Stimulated activated CD4-positive, alpha-beta T cell treated with anti-CD3 and anti-CD28 coated beads, Interleukin-1b, Interleukin-23, amount 100 ng/mL, for 4 hours (primary cell): ENCODE data around the gene LUM.

Experiments used
- DNase-seq, 2 donors: peaks; one replicate each; pipeline ENCODE4 v3.0.0-alpha.2; 2020; ENCODE audit warnings: low read depth in 2 of 2

The LUM gene

GRCh38 chr12:91074851-91075250 lies 36.4 kb downstream of the LUM start:
- DNase-seq = no peak

GRCh38 chr12:91074154-91074709 lies 37.1 kb downstream of the LUM start:
- DNase-seq = no peak

- DNase-seq = no peak
Measured at GRCh38 chr12:91073426-91073825, 37.9 kb downstream of the LUM start.

- no peak for DNase-seq
Measured at GRCh38 chr12:91072931-91073330, 38.4 kb downstream of the LUM start.

- DNase-seq = no peak
Measured at GRCh38 chr12:91070936-91071335, 40.4 kb downstream of the LUM start.

GRCh38 chr12:91065396-91065795 lies 45.9 kb downstream of the LUM start:
- DNase-seq = no peak

GRCh38 chr12:91064640-91065039 lies 46.7 kb downstream of the LUM start:
- DNase-seq = no peak

- DNase-seq = no peak
Measured at GRCh38 chr12:91061091-91061490, 50.2 kb downstream of the LUM start.

GRCh38 chr12:91059211-91059610 lies 52.1 kb downstream of the LUM start:
- DNase-seq = no peak

- no peak for DNase-seq
Measured at GRCh38 chr12:91058786-91059185, 52.5 kb downstream of the LUM start.

GRCh38 chr12:91057368-91058165 lies 53.7 kb downstream of the LUM start, which contains the start of gene KERA:
Gene KERA, minus strand, starts transcription at chr12:91058024. Its CDS starts 1,743 bp downstream, at chr12:91056281.
- no peak for DNase-seq

GRCh38 chr12:91056488-91056887 lies 54.8 kb downstream of the LUM start:
- DNase-seq = no peak

- no peak for DNase-seq
Measured at GRCh38 chr12:91055976-91056375, 55.3 kb downstream of the LUM start.

GRCh38 chr12:91053951-91054715 lies 57.2 kb downstream of the LUM start:
- DNase-seq = no peak
